Panc1 (cell line): ENCODE results near the gene TMEM248. TPM values are rescaled to one million over a fixed set of nuclear protein-coding genes. Genes with fewer than 3 reads are reported as not detected.
A peak's percentile ranks its signal among the peaks of the same experiment; 100 is the strongest.

Experiments used
- ATAC-seq: fragments of 200-7000 bp; cut with Tn5 transposase; 2 replicates; pipeline ENCODE4 v1.9.1; 2020; ENCODE audit warnings: mild to moderate bottlenecking, moderate library complexity
- BruUV-seq: library from RNA; stranded (reverse); fragments of 400-500 nt; replicated peaks from 2 replicates; lab custom pipeline; 2021; lab: Mats Ljungman, UMichigan
- CTCF ChIA-PET: fragments of 300-600 bp; sonication (Branson Sonifier 250); formaldehyde crosslinking; loops from one replicate; lab custom pipeline; 2022; ENCODE audit warnings: antibody characterized with exemption; lab: Charles Lee
- POLR2A ChIA-PET: fragments of 300-600 bp; sonication (Branson Sonifier 250); formaldehyde crosslinking; loops from one replicate; lab custom pipeline; 2022; ENCODE audit warnings: antibody characterized with exemption; lab: Charles Lee
- DNase-seq: peaks from one replicate; pipeline ENCODE4 v3.0.0-alpha.2; 2010; ENCODE audit warnings: low read depth, low spot score
- H3K27ac ChIP-seq: 2 replicates; pipeline ENCODE4 v1.5.1; 2011; ENCODE audit warnings: mild to moderate bottlenecking, low read length, inconsistent platforms
- H3K27me3 ChIP-seq: fragments of 200-500 bp; sonication (Bioruptor generic); 2 replicates; pipeline ENCODE4 v1.6.0; 2014; ENCODE audit warnings: low read length, inconsistent platforms; ENCODE audit not compliant: control insufficient read depth, insufficient read depth
- H3K36me3 ChIP-seq: fragments of 200-500 bp; sonication (Bioruptor generic); 2 replicates; pipeline ENCODE4 v1.5.1; 2014; ENCODE audit warnings: inconsistent platforms, mild to moderate bottlenecking, low read length, moderate library complexity; ENCODE audit not compliant: control insufficient read depth, insufficient read depth
- H3K4me1 ChIP-seq: 2 replicates; pipeline ENCODE4 v1.5.1; 2011; ENCODE audit warnings: inconsistent platforms, mild to moderate bottlenecking, low read length, moderate library complexity; ENCODE audit not compliant: control insufficient read depth, insufficient read depth
- H3K4me3 ChIP-seq, 2 experiments: 2 replicates each; pipeline ENCODE4 v1.5.1; 2011 to 2012; ENCODE audit warnings: low read depth in 2 of 2, low read length in 2 of 2, mild to moderate bottlenecking in 2 of 2, inconsistent platforms in 1 of 2, moderate library complexity in 1 of 2
- H3K9me3 ChIP-seq: fragments of 200-500 bp; sonication (Bioruptor generic); 2 replicates; pipeline ENCODE4 v1.5.1; 2014; ENCODE audit warnings: low read depth, mild to moderate bottlenecking, inconsistent platforms, low read length, moderate library complexity; ENCODE audit not compliant: control insufficient read depth, insufficient read depth
- CTCF ChIP-seq: fragments of 450-650 bp; IDR thresholded peaks from 2 replicates; pipeline ENCODE4 v1.5.1; 2017; ENCODE audit warnings: mild to moderate bottlenecking
- POLR2AphosphoS5 ChIP-seq: IDR thresholded peaks from 2 replicates; pipeline ENCODE4 v1.6.1; 2012; ENCODE audit warnings: mild to moderate bottlenecking, low read depth, low read length, moderate library complexity
- REST ChIP-seq, 2 experiments: IDR thresholded peaks; 2 replicates each; pipeline ENCODE4 v1.6.1; 2011 to 2012; ENCODE audit warnings: low read depth in 2 of 2, control low read depth in 1 of 2, low read length in 1 of 2, mild to moderate bottlenecking in 1 of 2, moderate library complexity in 1 of 2; ENCODE audit not compliant: insufficient read depth in 1 of 2
- SIN3A ChIP-seq: IDR thresholded peaks from 2 replicates; pipeline ENCODE4 v1.6.1; 2012; ENCODE audit warnings: low read depth, mild to moderate bottlenecking, low read length, moderate library complexity, borderline replicate concordance; ENCODE audit not compliant: insufficient read depth
- TCF7L2 ChIP-seq: IDR thresholded peaks from 2 replicates; pipeline ENCODE4 v1.6.1; 2011; ENCODE audit warnings: mild to moderate bottlenecking, low read depth, low read length, inconsistent platforms
- in situ Hi-C: cut with HindIII; loops from 2 replicates; pipeline ENCODE4 v1.10.0; 2016; ENCODE audit warnings: low sequenced_read_pairs, low pct_unique_long_range_greater_than_20kb
- intact Hi-C: fragments of 100-400 bp; cut with micrococcal nuclease; formaldehyde crosslinking; loops from one replicate; pipeline ENCODE4 v1.10.0; 2022; ENCODE audit not compliant: unreplicated experiment
- total RNA-seq: library from RNA; stranded (reverse); gene quantifications from one replicate; pipeline ENCODE4 v1.2.1, GENCODE V29; 2021; ENCODE audit not compliant: unreplicated experiment

TMEM248 gene
- total RNA-seq, 1 experiment from 2014 or later, result 176 TPM

- Histone ChIP-seq H3K27me3 (no peaks in the 10 kb centered on the region), H3K4me3 (no peak overlapping the region), H3K27ac (no peak overlapping the region), H3K4me1 (peaks cover 2% of the 10 kb centered on the region; the same call in 1 of the 2 replicates), H3K9me3 (no peaks in the 10 kb centered on the region), H3K36me3 (peaks cover 4% of the 10 kb centered on the region; the same call in 1 of the 2 replicates)
- CTCF ChIA-PET, result no interaction called here
- ATAC-seq (no peak), DNase-seq (no peak)
- intact Hi-C loops (no loop called here), in situ Hi-C loops (no loop called here)
- TSS peak; percentile 66 for BruUV-seq
- POLR2A ChIA-PET, result interaction anchor here (0.6 kb wide), 1 partner anchor 31 kb away, joined by 4 read pairs; no protein-coding TSS in a partner anchor
- TF ChIP-seq CTCF (no peak), SIN3A (no peak), REST (IDR thresholded peaks at IDR 0.05; ENCODE audit: insufficient read depth in 1 of 2, low read depth in 2 of 2, low read length in 1 of 2) (no peak), TCF7L2 (no peak)
These were observed 36.7 kb downstream of the TMEM248 start for GRCh38 chr7:66957595-66958290.

GRCh38 chr7:66958538-66959350 is 37.7 kb downstream of the TMEM248 start:
- TF ChIP-seq REST (IDR thresholded peaks at IDR 0.05; ENCODE audit: insufficient read depth in 1 of 2, low read depth in 2 of 2, low read length in 1 of 2) (no peak), TCF7L2 (no peak), CTCF (no peak), SIN3A (no peak), POLR2AphosphoS5 (no peak)
- Histone ChIP-seq H3K36me3 (peaks cover 4% of the 10 kb centered on the region; the same call in 1 of the 2 replicates), H3K27ac (no peak overlapping the region), H3K9me3 (no peaks in the 10 kb centered on the region), H3K4me1 (no peaks in the 10 kb centered on the region), H3K4me3 (no peak overlapping the region), H3K27me3 (no peaks in the 10 kb centered on the region)
- intact Hi-C loops (no loop called here), in situ Hi-C loops (no loop called here)
- BruUV-seq, result no TSS peak
- ChIA-PET CTCF (no interaction called here), POLR2A (no interaction called here)
- DNase-seq (no peak), ATAC-seq (peak; percentile 32; the same call in 1 of the 2 replicates)
